Adrenal gland (tissue), 12 donors: Measurements from ENCODE around the gene TPRG1L. TPM values are rescaled to one million over a fixed set of nuclear protein-coding genes. Genes with fewer than 3 reads are reported as not detected.

Experiments used
- DNase-seq, 7 donors: peaks; one replicate each; pipeline ENCODE4 v3.0.0-alpha.2; 2019 to 2020
- H3K27ac ChIP-seq, 5 donors: fragments of 200-600 bp; sonication (generic) in 4 of 5; 1 replicate in 3 of 5; 2 replicates in 2 of 5; pipeline versions ENCODE4 v1.5.1 to v1.8.0; 2016 to 2020; ENCODE audit warnings: mild to moderate bottlenecking in 1 of 5
- H3K27me3 ChIP-seq: fragments of 200-600 bp; 2 replicates; pipeline ENCODE4 v1.8.0; 2021
- H3K36me3 ChIP-seq, 2 donors: fragments of 200-600 bp; replicated peaks in 1 of 2; 1 replicate in 1 of 2; 2 replicates in 1 of 2; pipeline versions ENCODE4 v1.5.1 to v1.8.0; 2018 to 2022
- H3K4me1 ChIP-seq, 2 donors: fragments of 200-600 bp; replicated peaks in 1 of 2; 1 replicate in 1 of 2; 2 replicates in 1 of 2; pipeline versions ENCODE4 v1.5.1 to v1.8.0; 2018 to 2021
- H3K4me3 ChIP-seq, 4 donors: fragments of 200-600 bp; sonication (generic) in 3 of 4; one replicate each; pipeline ENCODE4 v1.5.1; 2016 to 2018
- H3K9me3 ChIP-seq, 3 donors: fragments of 200-600 bp; sonication (generic) in 1 of 3; replicated peaks in 1 of 3; 1 replicate in 2 of 3; 2 replicates in 1 of 3; pipeline versions ENCODE4 v1.5.1 to v1.8.0; 2016 to 2021
- CTCF ChIP-seq, 6 experiments: fragments of 450-650 bp in 4 of 6; fragments of 200-600 bp in 2 of 6; sonication (generic) in 1 of 6; IDR thresholded peaks; 1 replicate in 5 of 6; 2 replicates in 1 of 6; pipeline versions ENCODE4 v1.5.1 to v1.8.0; 2016 to 2021; ENCODE audit warnings: antibody characterized with exemption in 6 of 6, mild to moderate bottlenecking in 2 of 6, moderate library complexity in 1 of 6
- POLR2A ChIP-seq, 2 donors: fragments of 450-650 bp; IDR thresholded peaks; one replicate each; pipeline ENCODE4 v1.6.1; 2017; ENCODE audit warnings: antibody characterized with exemption in 2 of 2, mild to moderate bottlenecking in 2 of 2, moderate library complexity in 1 of 2
- WGBS, 4 donors: extraction: QIAGEN DNeasy Blood & Tissue Kit in 2 of 4; methylation state at CpG; one replicate each; pipeline versions ENCODE4 v1.1.5 to v1.1.7; 2013 to 2017; 5-methylcytosine and 5-hydroxymethylcytosine counted together
- intact Hi-C, 2 donors: fragments of 100-400 bp; cut with DNase I; formaldehyde crosslinking; loops; one replicate each; pipeline versions ENCODE4 v1.14.1 to v1.15.0; 2022 to 2023
- polyA plus RNA-seq, 3 donors: library from polyadenylated mRNA; stranded (reverse); fragments of 200-250 nt in 2 of 3; fragments of 350-450 nt in 1 of 3; fragmentation: Illumina TruSeq in 1 of 3; extraction: RNeasy Lipid Tissue Mini Kit (QIAGEN cat#74804) in 1 of 3; gene quantifications; one replicate each; pipeline ENCODE4 v1.2.3, GENCODE V29; 2013 to 2014
- total RNA-seq, 9 donors: library from RNA; depleted of rRNA in 4 of 9; stranded (reverse); fragments of >200 nt in 4 of 9; fragments of 120-200 nt in 1 of 9; fragmentation: NEBNext Ultra II Directional in 1 of 9; extraction: Animal tissue kit (Norgen Biotek cat#: 25700) in 1 of 9; gene quantifications; one replicate each; pipeline versions ENCODE4 v1.1.0 to v1.2.4, GENCODE V29; 2013 to 2023
- donor health status: healthy with polysubstance abuse.
- donor health status: Bipolar disorder and iron deficiency.
- donor health status: DM: yes; HTN: yes; CAD: no.
- donor health status: DM: no; HTN: no; CAD: no.
- donor health status: DM: no; HTN: no; CAD: no.
- donor health status: DM: yes; HTN: yes; CAD: no.

Gene TPRG1L
- total and polyA plus RNA-seq, 12 donors = 15.8 to 52.1 (median 41.4) TPM

GRCh38 chr1:3634059-3634800 lies 9.4 kb downstream of the TPRG1L start:
- TF ChIP-seq POLR2A (IDR thresholded peaks at IDR 0.05) = no peak
- TF ChIP-seq CTCF (IDR thresholded peaks at IDR 0.05) = no peak
- WGBS, 4 donors = 93 to 95% (median 93%) methylated on average over 16 to 22 of the region's 22 CpGs
- Histone ChIP-seq H3K27me3 (no peaks in the 10 kb centered on the region), H3K27ac (no peak overlapping the region), H3K36me3 (peaks cover 0 to 81% of the 10 kb centered on the region in 2 donors), H3K9me3 (no peaks in the 10 kb centered on the region), H3K4me1 (no peaks in the 10 kb centered on the region), H3K4me3 (no peak overlapping the region)
- no peak for DNase-seq
- intact Hi-C loops = no loop called here

GRCh38 chr1:3636080-3636479 lies 11.3 kb downstream of the TPRG1L start:
- no peak for TF ChIP-seq POLR2A (IDR thresholded peaks at IDR 0.05)
- no peak for TF ChIP-seq CTCF (IDR thresholded peaks at IDR 0.05)
- intact Hi-C loops = no loop called here
- no peaks in the 10 kb centered on the region for H3K4me1 ChIP-seq
- H3K9me3 ChIP-seq = no peaks in the 10 kb centered on the region
- no peak overlapping the region for H3K27ac ChIP-seq
- no peaks in the 10 kb centered on the region for H3K27me3 ChIP-seq
- H3K4me3 ChIP-seq = no peak overlapping the region
- peaks cover 0 to 65% of the 10 kb centered on the region in 2 donors for H3K36me3 ChIP-seq
- no peak for DNase-seq
- WGBS, 4 donors = 90 to 95% (median 94%) methylated on average over 14 of the region's 14 CpGs

- Histone ChIP-seq H3K4me3 (no peak overlapping the region), H3K27me3 (no peaks in the 10 kb centered on the region), H3K4me1 (no peaks in the 10 kb centered on the region), H3K36me3 (peaks cover 0 to 62% of the 10 kb centered on the region in 2 donors), H3K9me3 (no peaks in the 10 kb centered on the region), H3K27ac (no peak overlapping the region)
- intact Hi-C loops = no loop called here
- TF ChIP-seq POLR2A (IDR thresholded peaks at IDR 0.05) (no peak), CTCF (IDR thresholded peaks at IDR 0.05) (no peak)
- no peak for DNase-seq
- WGBS, 4 donors = 89 to 98% (median 92%) methylated on average over 9 to 11 of the region's 11 CpGs
These were observed 11.7 kb downstream of the TPRG1L start for GRCh38 chr1:3636531-3636930.

- no peaks in the 10 kb centered on the region for H3K9me3 ChIP-seq
- intact Hi-C loops = no loop called here
- no peak overlapping the region for H3K4me3 ChIP-seq
- DNase-seq = no peak
- peaks cover 0 to 52% of the 10 kb centered on the region in 2 donors for H3K36me3 ChIP-seq
- WGBS, 4 donors = 84 to 98% (median 94%) methylated on average over 9 to 12 of the region's 12 CpGs
- H3K4me1 ChIP-seq = no peaks in the 10 kb centered on the region
- H3K27me3 ChIP-seq = no peaks in the 10 kb centered on the region
- H3K27ac ChIP-seq = no peak overlapping the region
- no peak for TF ChIP-seq CTCF (IDR thresholded peaks at IDR 0.05)
- no peak for TF ChIP-seq POLR2A (IDR thresholded peaks at IDR 0.05)
These were observed 13.2 kb downstream of the TPRG1L start for GRCh38 chr1:3638027-3638426.
